Spleen (tissue), 11 donors: ENCODE data around the gene USP7. TPM values are rescaled to one million over a fixed set of nuclear protein-coding genes. Genes with fewer than 3 reads are reported as not detected.

Source experiments
- DNase-seq: peaks from one replicate; pipeline ENCODE4 v3.0.0-alpha.2; 2020
- H3K27ac ChIP-seq, 8 donors: fragments of 200-600 bp; sonication (generic) in 7 of 8; 1 replicate in 4 of 8; 2 replicates in 4 of 8; pipeline versions ENCODE4 v1.5.0 to v1.8.0; 2016 to 2021; ENCODE audit warnings: inconsistent platforms in 4 of 8, mild to moderate bottlenecking in 4 of 8, moderate library complexity in 1 of 8
- H3K27me3 ChIP-seq, 7 donors: fragments of 200-600 bp; sonication (generic) in 6 of 7; replicated peaks in 1 of 7; 1 replicate in 4 of 7; 2 replicates in 3 of 7; pipeline versions ENCODE4 v1.5.0 to v1.8.0; 2016 to 2021; ENCODE audit warnings: inconsistent platforms in 3 of 7, mild to moderate bottlenecking in 1 of 7
- H3K36me3 ChIP-seq, 6 donors: fragments of 200-600 bp; sonication (generic) in 5 of 6; 1 replicate in 4 of 6; 2 replicates in 2 of 6; pipeline versions ENCODE4 v1.5.0 to v1.8.0; 2016 to 2021; ENCODE audit warnings: inconsistent platforms in 2 of 6
- H3K4me1 ChIP-seq, 6 donors: fragments of 200-600 bp; sonication (generic) in 5 of 6; 1 replicate in 3 of 6; 2 replicates in 3 of 6; pipeline versions ENCODE4 v1.5.0 to v1.8.0; 2016 to 2021; ENCODE audit warnings: inconsistent platforms in 3 of 6
- H3K4me3 ChIP-seq, 8 donors: fragments of 200-600 bp; sonication (generic) in 7 of 8; 1 replicate in 4 of 8; 2 replicates in 4 of 8; pipeline versions ENCODE4 v1.5.0 to v1.8.0; 2016 to 2021; ENCODE audit warnings: inconsistent platforms in 4 of 8, mild to moderate bottlenecking in 4 of 8, moderate library complexity in 2 of 8
- H3K9me3 ChIP-seq, 8 donors: fragments of 200-600 bp; sonication (generic) in 7 of 8; 1 replicate in 4 of 8; 2 replicates in 4 of 8; pipeline versions ENCODE4 v1.5.0 to v1.8.0; 2016 to 2021; ENCODE audit warnings: inconsistent platforms in 4 of 8
- POLR2A ChIP-seq, 3 donors: fragments of 450-650 bp; IDR thresholded peaks; one replicate each; pipeline ENCODE4 v1.5.1; 2017; ENCODE audit warnings: antibody characterized with exemption in 3 of 3, mild to moderate bottlenecking in 1 of 3
- POLR2AphosphoS5 ChIP-seq, 3 donors: sonication (generic); formaldehyde crosslinking; IDR thresholded peaks; one replicate each; pipeline ENCODE4 v1.5.1; 2017; ENCODE audit warnings: antibody characterized with exemption in 3 of 3
- WGBS, 5 donors: extraction: QIAGEN DNeasy Blood & Tissue Kit in 3 of 5; methylation state at CpG; one replicate each; pipeline versions ENCODE4 v1.1.5 to v1.1.7; 2013 to 2018; 5-methylcytosine and 5-hydroxymethylcytosine counted together
- intact Hi-C: fragments of 100-400 bp; cut with DNase I; formaldehyde crosslinking; loops from one replicate; pipeline ENCODE4 v1.15.0; 2023; ENCODE audit warnings: low total_unique reads
- polyA plus RNA-seq, 3 donors: library from polyadenylated mRNA; stranded (reverse); fragments of 200-250 nt; gene quantifications; one replicate each; pipeline ENCODE4 v1.2.1, GENCODE V29; 2013
- total RNA-seq, 7 donors: library from RNA; depleted of rRNA in 3 of 7; stranded (reverse); fragments of >200 nt in 3 of 7; fragmentation: NEBNext Ultra II Directional in 4 of 7; extraction: Animal tissue kit (Norgen Biotek cat#: 25700) in 4 of 7; gene quantifications; one replicate each; pipeline versions ENCODE4 v1.1.0 to v1.2.1, GENCODE V29; 2016 to 2021
- TF ChIP-seq, protein P1 (sequence below), 11 experiments: fragments of 200-600 bp in 7 of 11; fragments of 450-650 bp in 4 of 11; sonication (generic) in 4 of 11; IDR thresholded peaks in 8 of 11; conservative IDR thresholded peaks in 3 of 11; 1 replicate in 7 of 11; 2 replicates in 4 of 11; pipeline versions ENCODE4 v1.4.0 to v1.8.0; 2016 to 2021; ENCODE audit warnings: antibody characterized with exemption in 11 of 11, inconsistent platforms in 4 of 11, mild to moderate bottlenecking in 1 of 11
- donor health status: healthy with polysubstance abuse.
- donor health status: DM: no; HTN: no; CAD: no; lungs with moderate emphysema.
- donor health status: DM: no; HTN: no; CAD: no.
- donor health status: Bipolar disorder and iron deficiency.
- donor health status: healthy.
- donor health status: DM: no; HTN: no; CAD: no.
- donor health status: DM: yes; HTN: yes; CAD: no.

The USP7 gene
- total and polyA plus RNA-seq, 10 donors: 26.1 to 145 (median 126) TPM

DNA sequence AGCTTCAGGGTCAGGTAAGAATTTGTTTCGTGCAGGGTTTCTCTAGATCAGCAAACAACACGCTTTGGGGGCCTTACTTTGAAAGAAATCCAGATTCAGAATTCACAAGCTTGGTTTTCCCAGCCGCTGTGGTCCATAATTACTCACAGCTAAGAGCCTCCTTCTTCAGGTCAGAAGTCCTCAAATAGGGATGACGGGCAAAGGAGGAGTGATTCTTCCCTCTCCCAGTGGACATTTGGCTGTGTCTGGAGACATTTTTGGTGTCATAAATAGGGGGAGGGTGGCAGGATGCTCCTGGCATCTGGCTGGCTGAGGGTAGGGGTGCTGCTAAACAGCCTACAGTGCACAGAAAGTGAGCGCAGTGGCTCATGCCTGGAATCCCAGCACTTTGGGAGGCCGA lies 48.6 kb upstream of the USP7 start:
- WGBS, 5 donors: 74 to 94% (median 92%) methylated on average over 6 of the region's 6 CpGs
- H3K4me3 ChIP-seq: no peak overlapping the region
- no peaks in the 10 kb centered on the region for H3K36me3 ChIP-seq
- peaks cover 0 to 56% (median 3%) of the 10 kb centered on the region in 7 donors for H3K27me3 ChIP-seq
- intact Hi-C loops: no loop called here
- no peak overlapping the region for H3K27ac ChIP-seq
- no peak for DNase-seq
- H3K4me1 ChIP-seq: peaks cover 6 to 13% (median 9%) of the 10 kb centered on the region in 6 donors
- TF ChIP-seq POLR2A (IDR thresholded peaks at IDR 0.05): no peak
- TF ChIP-seq, protein P1, sequence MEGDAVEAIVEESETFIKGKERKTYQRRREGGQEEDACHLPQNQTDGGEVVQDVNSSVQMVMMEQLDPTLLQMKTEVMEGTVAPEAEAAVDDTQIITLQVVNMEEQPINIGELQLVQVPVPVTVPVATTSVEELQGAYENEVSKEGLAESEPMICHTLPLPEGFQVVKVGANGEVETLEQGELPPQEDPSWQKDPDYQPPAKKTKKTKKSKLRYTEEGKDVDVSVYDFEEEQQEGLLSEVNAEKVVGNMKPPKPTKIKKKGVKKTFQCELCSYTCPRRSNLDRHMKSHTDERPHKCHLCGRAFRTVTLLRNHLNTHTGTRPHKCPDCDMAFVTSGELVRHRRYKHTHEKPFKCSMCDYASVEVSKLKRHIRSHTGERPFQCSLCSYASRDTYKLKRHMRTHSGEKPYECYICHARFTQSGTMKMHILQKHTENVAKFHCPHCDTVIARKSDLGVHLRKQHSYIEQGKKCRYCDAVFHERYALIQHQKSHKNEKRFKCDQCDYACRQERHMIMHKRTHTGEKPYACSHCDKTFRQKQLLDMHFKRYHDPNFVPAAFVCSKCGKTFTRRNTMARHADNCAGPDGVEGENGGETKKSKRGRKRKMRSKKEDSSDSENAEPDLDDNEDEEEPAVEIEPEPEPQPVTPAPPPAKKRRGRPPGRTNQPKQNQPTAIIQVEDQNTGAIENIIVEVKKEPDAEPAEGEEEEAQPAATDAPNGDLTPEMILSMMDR (IDR thresholded peaks at IDR 0.05 in 8 of 11, conservative IDR thresholded peaks at IDR 0.05 in 3 of 11): no peak
- no peak for TF ChIP-seq POLR2AphosphoS5 (IDR thresholded peaks at IDR 0.05)
- H3K9me3 ChIP-seq: peaks cover 3 to 24% (median 17%) of the 10 kb centered on the region in 8 donors

DNA sequence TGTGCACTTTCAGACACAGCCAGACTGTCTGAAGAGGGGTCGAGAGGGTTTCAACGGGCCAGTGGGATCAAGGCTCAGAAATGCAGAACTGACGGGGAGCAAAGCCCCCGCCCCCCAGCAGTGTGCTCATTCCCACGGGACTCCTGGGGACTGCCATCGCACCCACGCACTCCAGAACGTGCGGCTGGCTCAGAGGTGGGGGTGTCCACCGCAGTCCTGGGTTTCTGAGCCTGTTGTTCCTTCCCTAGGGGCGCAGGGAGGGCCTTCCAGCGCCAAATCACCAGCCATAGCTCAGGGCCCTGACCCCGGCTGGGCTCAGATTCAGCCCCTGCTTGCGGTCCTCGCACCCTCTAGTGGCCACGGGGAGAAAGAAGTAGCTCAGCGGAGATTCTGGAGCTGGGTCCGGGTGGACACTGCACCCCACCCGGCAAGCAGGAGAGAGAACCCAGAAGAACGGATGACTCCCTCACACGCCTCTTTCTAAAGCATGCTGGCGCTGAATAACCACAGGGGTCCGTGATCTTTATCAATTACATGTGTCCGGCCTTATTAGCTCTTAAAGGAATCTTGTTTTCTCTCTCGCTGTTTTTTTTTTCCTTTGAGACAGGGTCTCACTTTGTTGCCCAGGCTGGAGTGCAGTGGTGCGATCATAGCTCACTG lies 45.0 kb upstream of the USP7 start:
- H3K27ac ChIP-seq: no peak overlapping the region
- H3K9me3 ChIP-seq: peaks cover 0 to 5% (median 2%) of the 10 kb centered on the region in 8 donors
- DNase-seq: peak; percentile 91
- TF ChIP-seq, protein P1 (IDR thresholded peaks at IDR 0.05 in 8 of 11, conservative IDR thresholded peaks at IDR 0.05 in 3 of 11): peak; percentile 57 to 83 (median 70)
- TF ChIP-seq POLR2AphosphoS5 (IDR thresholded peaks at IDR 0.05) (peak; percentile 53 to 70 (median 69)), POLR2A (IDR thresholded peaks at IDR 0.05) (no peak)
- H3K36me3 ChIP-seq: no peaks in the 10 kb centered on the region
- H3K4me1 ChIP-seq: peaks cover 6 to 13% (median 9%) of the 10 kb centered on the region in 6 donors
- H3K27me3 ChIP-seq: peaks cover 0 to 43% (median 3%) of the 10 kb centered on the region in 7 donors
- intact Hi-C loops: loop anchor here (10.0 kb wide), 1 partner anchor 444 kb away; no protein-coding TSS in a partner anchor
- 9 to 18% (median 10%) methylated on average over 12 to 26 of the region's 26 CpGs for WGBS, 5 donors
- H3K4me3 ChIP-seq: peak overlapping the region in 3 of 8 donors; percentile 16 to 54 (median 19)

DNA sequence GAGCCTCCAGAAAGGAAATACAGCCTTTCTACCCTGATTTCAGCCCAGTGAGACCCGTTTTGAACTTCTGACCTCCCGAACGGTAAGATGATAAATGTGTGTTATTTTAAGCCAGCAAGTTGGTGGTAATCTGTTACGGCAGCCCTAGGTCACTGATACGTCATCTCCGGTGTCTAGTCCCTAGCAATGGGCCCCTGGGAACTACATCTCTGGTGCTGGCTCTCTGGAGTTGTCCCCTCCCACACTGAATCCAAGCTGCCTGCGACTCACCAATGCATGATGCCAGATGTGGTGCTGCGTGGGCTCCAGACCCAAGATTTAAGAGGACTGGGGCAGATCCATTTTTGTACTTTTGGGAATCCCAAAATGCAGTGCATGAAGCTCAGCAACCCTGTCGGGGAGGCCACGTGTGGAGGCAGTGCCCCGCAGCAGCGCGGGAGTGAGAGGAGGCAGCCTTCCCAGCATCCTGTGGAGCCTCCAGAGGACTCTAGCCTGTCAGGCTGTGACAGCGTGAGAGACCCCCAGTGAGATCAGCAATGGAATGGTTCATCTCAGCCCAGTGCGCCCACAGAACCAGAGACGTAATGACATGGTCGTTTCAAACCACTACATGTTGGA lies 43.6 kb upstream of the USP7 start:
- 73 to 80% (median 77%) methylated on average over 17 of the region's 17 CpGs for WGBS, 5 donors
- Histone ChIP-seq H3K27me3 (peaks cover 0 to 28% (median 0%) of the 10 kb centered on the region in 7 donors), H3K4me1 (peaks cover 6 to 10% (median 9%) of the 10 kb centered on the region in 6 donors), H3K36me3 (no peaks in the 10 kb centered on the region), H3K9me3 (no peaks in the 10 kb centered on the region), H3K4me3 (no peak overlapping the region), H3K27ac (no peak overlapping the region)
- intact Hi-C loops: loop anchor here (10.0 kb wide), 1 partner anchor 442 kb away; no protein-coding TSS in a partner anchor
- TF ChIP-seq, protein P1 (IDR thresholded peaks at IDR 0.05 in 8 of 11, conservative IDR thresholded peaks at IDR 0.05 in 3 of 11): no peak
- TF ChIP-seq POLR2A (IDR thresholded peaks at IDR 0.05): no peak
- no peak for TF ChIP-seq POLR2AphosphoS5 (IDR thresholded peaks at IDR 0.05)
- no peak for DNase-seq

DNA sequence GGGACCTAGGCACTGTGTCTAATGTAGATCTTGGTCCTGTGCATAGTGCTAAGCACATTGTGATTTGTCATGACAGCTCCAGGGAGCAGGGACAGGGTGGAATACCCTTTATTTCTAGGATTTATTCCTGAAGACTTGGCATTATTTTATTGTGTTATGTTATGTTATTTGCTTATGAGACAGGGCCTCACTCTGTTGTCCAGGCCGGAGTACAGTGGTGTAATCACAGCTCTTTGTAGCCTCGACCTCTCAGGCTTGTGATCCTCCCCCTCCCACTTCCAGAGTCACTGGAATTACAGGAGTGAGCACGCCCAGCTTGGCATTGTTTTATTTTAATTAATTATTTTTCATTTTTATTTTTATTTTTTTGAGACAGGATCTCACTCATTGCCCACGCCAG lies 40.5 kb upstream of the USP7 start:
- TF ChIP-seq POLR2AphosphoS5 (IDR thresholded peaks at IDR 0.05) (no peak), POLR2A (IDR thresholded peaks at IDR 0.05) (no peak)
- TF ChIP-seq, protein P1 (IDR thresholded peaks at IDR 0.05 in 8 of 11, conservative IDR thresholded peaks at IDR 0.05 in 3 of 11): no peak
- H3K27ac ChIP-seq: no peak overlapping the region
- no peak overlapping the region for H3K4me3 ChIP-seq
- WGBS, 5 donors: 70 to 88% (median 82%) methylated on average over 4 of the region's 4 CpGs
- H3K36me3 ChIP-seq: no peaks in the 10 kb centered on the region
- no peaks in the 10 kb centered on the region for H3K9me3 ChIP-seq
- H3K27me3 ChIP-seq: peaks cover 0 to 18% (median 0%) of the 10 kb centered on the region in 7 donors
- intact Hi-C loops: loop anchor here (10.0 kb wide), 1 partner anchor 439 kb away; no protein-coding TSS in a partner anchor
- DNase-seq: no peak
- peaks cover 6 to 10% (median 9%) of the 10 kb centered on the region in 6 donors for H3K4me1 ChIP-seq
